NT2/D1 (cell line): ENCODE results near the gene RAF1.

Experiments used
- SUZ12 ChIP-seq: IDR thresholded peaks from 2 replicates; pipeline ENCODE4 v1.6.1; 2011; ENCODE audit not compliant: insufficient read length, insufficient read depth; ENCODE audit errors: extremely low read depth
- YY1 ChIP-seq: IDR thresholded peaks from 2 replicates; pipeline ENCODE4 v1.6.1; 2011; ENCODE audit not compliant: insufficient read length, insufficient read depth
- ZNF274 ChIP-seq: IDR thresholded peaks from 2 replicates; pipeline ENCODE4 v1.6.1; 2011; ENCODE audit warnings: mild to moderate bottlenecking, low read depth, low read length

DNA sequence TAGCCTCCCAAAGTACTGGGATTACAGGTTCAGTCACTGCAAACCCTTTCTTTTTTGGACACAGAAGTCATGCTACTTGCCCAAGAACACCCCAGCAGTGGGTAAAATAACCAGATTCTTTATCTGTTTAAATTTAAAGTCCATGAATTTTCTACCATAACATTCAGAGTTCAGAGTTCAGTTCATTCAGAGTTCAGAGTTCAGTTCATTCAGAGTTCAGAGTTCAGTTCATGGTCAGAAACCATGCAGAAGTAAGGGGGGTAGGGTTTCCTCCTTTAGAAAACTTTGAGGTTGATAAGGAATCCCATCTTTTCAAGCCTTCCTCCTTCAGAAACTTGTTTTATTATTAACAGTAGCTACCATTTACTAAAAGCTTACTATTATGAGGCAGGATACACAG, 43.2 kb downstream of the RAF1 start:
- TF ChIP-seq SUZ12 (no peak), YY1 (no peak), ZNF274 (no peak)
